Hepatocyte (in vitro differentiated cells): ENCODE data around the gene RPS15.

Experiments used
- EZH2 ChIP-seq: fragments of 200-600 bp; sonication (generic); IDR thresholded peaks from 2 replicates; pipeline ENCODE4 v1.6.1; 2016; ENCODE audit warnings: antibody characterized with exemption, mild to moderate bottlenecking, borderline replicate concordance
- TF ChIP-seq, protein P1 (sequence below): fragments of 200-600 bp; sonication (generic); IDR thresholded peaks from 2 replicates; pipeline ENCODE4 v1.5.1; 2016; ENCODE audit warnings: antibody characterized with exemption, mild to moderate bottlenecking; ENCODE audit not compliant: poor library complexity

- TF ChIP-seq, protein P1, sequence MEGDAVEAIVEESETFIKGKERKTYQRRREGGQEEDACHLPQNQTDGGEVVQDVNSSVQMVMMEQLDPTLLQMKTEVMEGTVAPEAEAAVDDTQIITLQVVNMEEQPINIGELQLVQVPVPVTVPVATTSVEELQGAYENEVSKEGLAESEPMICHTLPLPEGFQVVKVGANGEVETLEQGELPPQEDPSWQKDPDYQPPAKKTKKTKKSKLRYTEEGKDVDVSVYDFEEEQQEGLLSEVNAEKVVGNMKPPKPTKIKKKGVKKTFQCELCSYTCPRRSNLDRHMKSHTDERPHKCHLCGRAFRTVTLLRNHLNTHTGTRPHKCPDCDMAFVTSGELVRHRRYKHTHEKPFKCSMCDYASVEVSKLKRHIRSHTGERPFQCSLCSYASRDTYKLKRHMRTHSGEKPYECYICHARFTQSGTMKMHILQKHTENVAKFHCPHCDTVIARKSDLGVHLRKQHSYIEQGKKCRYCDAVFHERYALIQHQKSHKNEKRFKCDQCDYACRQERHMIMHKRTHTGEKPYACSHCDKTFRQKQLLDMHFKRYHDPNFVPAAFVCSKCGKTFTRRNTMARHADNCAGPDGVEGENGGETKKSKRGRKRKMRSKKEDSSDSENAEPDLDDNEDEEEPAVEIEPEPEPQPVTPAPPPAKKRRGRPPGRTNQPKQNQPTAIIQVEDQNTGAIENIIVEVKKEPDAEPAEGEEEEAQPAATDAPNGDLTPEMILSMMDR = no peak
- no peak for TF ChIP-seq EZH2
These were observed 36.0 kb downstream of the RPS15 start for GRCh38 chr19:1474011-1474764.
